WERI-Rb-1 (cell line): ENCODE data around the gene ADORA2B.
"Not testable (repeated sequence)": the region's sequence is repeated elsewhere in the genome, so short reads cannot be mapped to it uniquely, and the experiment has no call there.

Experiments
- DNase-seq: peaks from one replicate; pipeline ENCODE4 v3.0.0-alpha.2; 2020
- H3K27ac ChIP-seq: fragments of 250-450 bp; sonication (Bioruptor Pico); 2 replicates; pipeline ENCODE4 v1.5.1; 2020; ENCODE audit warnings: mild to moderate bottlenecking, moderate library complexity
- H3K27me3 ChIP-seq: fragments of 250-450 bp; sonication (Bioruptor Pico); 2 replicates; pipeline ENCODE4 v1.5.1; 2021; ENCODE audit warnings: mild to moderate bottlenecking, low read depth, moderate library complexity; ENCODE audit not compliant: insufficient read depth, severe bottlenecking
- H3K36me3 ChIP-seq: fragments of 250-450 bp; sonication (Bioruptor Pico); 2 replicates; pipeline ENCODE4 v1.5.1; 2020; ENCODE audit warnings: mild to moderate bottlenecking, moderate library complexity
- H3K4me3 ChIP-seq: 2 replicates; pipeline ENCODE4 v1.5.1; 2011; ENCODE audit warnings: low read depth, mild to moderate bottlenecking, control low read depth, low read length
- H3K9me3 ChIP-seq: fragments of 250-450 bp; sonication (Bioruptor Pico); 2 replicates; pipeline ENCODE4 v1.5.1; 2021; ENCODE audit warnings: mild to moderate bottlenecking, moderate library complexity; ENCODE audit not compliant: severe bottlenecking
- TF ChIP-seq, protein P1 (sequence below): IDR thresholded peaks from 2 replicates; pipeline ENCODE4 v1.5.1; 2011; ENCODE audit warnings: low read depth, mild to moderate bottlenecking, control low read depth, inconsistent platforms, low read length

Gene ADORA2B

GRCh38 chr17:15973834-15974233, 28.9 kb downstream of the ADORA2B start:
- TF ChIP-seq, protein P1, sequence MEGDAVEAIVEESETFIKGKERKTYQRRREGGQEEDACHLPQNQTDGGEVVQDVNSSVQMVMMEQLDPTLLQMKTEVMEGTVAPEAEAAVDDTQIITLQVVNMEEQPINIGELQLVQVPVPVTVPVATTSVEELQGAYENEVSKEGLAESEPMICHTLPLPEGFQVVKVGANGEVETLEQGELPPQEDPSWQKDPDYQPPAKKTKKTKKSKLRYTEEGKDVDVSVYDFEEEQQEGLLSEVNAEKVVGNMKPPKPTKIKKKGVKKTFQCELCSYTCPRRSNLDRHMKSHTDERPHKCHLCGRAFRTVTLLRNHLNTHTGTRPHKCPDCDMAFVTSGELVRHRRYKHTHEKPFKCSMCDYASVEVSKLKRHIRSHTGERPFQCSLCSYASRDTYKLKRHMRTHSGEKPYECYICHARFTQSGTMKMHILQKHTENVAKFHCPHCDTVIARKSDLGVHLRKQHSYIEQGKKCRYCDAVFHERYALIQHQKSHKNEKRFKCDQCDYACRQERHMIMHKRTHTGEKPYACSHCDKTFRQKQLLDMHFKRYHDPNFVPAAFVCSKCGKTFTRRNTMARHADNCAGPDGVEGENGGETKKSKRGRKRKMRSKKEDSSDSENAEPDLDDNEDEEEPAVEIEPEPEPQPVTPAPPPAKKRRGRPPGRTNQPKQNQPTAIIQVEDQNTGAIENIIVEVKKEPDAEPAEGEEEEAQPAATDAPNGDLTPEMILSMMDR: no peak
- no peaks in the 10 kb centered on the region for H3K27me3 ChIP-seq
- no peak for DNase-seq
- H3K9me3 ChIP-seq: no peaks in the 10 kb centered on the region
- H3K4me3 ChIP-seq: no peak overlapping the region
- H3K27ac ChIP-seq: no peak overlapping the region
- peaks cover 39% of the 10 kb centered on the region for H3K36me3 ChIP-seq

- TF ChIP-seq, protein P1: peak; percentile 38; the same call in 1 of the 2 replicates
- H3K36me3 ChIP-seq: peaks cover 47% of the 10 kb centered on the region
These were observed 33.0 kb downstream of the ADORA2B start for GRCh38 chr17:15977894-15978293.

DNA sequence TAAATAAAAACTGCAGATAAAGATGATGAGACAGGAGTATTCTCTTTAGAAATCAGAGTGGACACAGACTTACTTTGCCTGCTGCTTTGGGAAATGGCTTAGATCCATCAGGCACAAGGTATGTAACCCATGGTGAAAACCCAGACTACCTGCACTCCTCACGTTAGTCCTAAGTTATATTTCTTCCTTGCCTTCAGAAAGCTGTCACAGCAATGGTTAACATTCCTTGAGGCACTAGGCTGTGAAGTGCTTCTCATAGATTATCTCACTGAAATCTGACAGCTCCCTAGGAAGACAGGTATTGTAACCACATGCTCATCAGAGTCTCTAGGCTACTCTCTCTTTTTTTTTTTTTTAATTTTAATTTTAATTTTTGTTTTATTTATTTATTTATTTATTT, 33.7 kb downstream of the ADORA2B start:
- H3K27ac ChIP-seq: peak overlapping the region; percentile 48
- no peak overlapping the region for H3K4me3 ChIP-seq
- TF ChIP-seq, protein P1: no peak
- H3K9me3 ChIP-seq: no peaks in the 10 kb centered on the region
- no peak for DNase-seq
- no peaks in the 10 kb centered on the region for H3K27me3 ChIP-seq
- peaks cover 48% of the 10 kb centered on the region for H3K36me3 ChIP-seq

More at GRCh38 chr17:15977894-15978293, 33.0 kb downstream of the ADORA2B start:
- H3K27me3 ChIP-seq: no peaks in the 10 kb centered on the region
- no peaks in the 10 kb centered on the region for H3K9me3 ChIP-seq
- no peak overlapping the region for H3K4me3 ChIP-seq
- no peak for DNase-seq
- no peak overlapping the region for H3K27ac ChIP-seq

DNA sequence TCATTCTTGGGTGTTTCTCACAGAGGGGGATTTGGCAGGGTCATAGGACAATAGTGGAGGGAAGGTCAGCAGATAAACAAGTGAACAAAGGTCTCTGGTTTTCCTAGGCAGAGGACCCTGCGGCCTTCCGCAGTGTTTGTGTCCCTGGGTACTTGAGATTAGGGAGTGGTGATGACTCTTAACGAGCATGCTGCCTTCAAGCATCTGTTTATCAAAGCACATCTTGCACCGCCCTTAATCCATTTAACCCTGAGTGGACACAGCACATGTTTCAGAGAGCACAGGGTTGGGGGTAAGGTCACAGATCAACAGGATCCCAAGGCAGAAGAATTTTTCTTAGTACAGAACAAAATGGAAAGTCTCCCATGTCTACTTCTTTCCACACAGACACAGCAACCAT, 34.1 kb downstream of the ADORA2B start:
- H3K36me3 ChIP-seq: peaks cover 48% of the 10 kb centered on the region
- H3K27ac ChIP-seq, DNase-seq, H3K27me3 ChIP-seq, H3K9me3 ChIP-seq, H3K4me3 ChIP-seq: not testable (repeated sequence)

GRCh38 chr17:15981208-15981607, 36.3 kb downstream of the ADORA2B start:
- TF ChIP-seq, protein P1: no peak
- Histone ChIP-seq H3K9me3 (no peaks in the 10 kb centered on the region), H3K27ac (no peak overlapping the region), H3K36me3 (peaks cover 42% of the 10 kb centered on the region), H3K4me3 (no peak overlapping the region), H3K27me3 (no peaks in the 10 kb centered on the region)
- no peak for DNase-seq

DNA sequence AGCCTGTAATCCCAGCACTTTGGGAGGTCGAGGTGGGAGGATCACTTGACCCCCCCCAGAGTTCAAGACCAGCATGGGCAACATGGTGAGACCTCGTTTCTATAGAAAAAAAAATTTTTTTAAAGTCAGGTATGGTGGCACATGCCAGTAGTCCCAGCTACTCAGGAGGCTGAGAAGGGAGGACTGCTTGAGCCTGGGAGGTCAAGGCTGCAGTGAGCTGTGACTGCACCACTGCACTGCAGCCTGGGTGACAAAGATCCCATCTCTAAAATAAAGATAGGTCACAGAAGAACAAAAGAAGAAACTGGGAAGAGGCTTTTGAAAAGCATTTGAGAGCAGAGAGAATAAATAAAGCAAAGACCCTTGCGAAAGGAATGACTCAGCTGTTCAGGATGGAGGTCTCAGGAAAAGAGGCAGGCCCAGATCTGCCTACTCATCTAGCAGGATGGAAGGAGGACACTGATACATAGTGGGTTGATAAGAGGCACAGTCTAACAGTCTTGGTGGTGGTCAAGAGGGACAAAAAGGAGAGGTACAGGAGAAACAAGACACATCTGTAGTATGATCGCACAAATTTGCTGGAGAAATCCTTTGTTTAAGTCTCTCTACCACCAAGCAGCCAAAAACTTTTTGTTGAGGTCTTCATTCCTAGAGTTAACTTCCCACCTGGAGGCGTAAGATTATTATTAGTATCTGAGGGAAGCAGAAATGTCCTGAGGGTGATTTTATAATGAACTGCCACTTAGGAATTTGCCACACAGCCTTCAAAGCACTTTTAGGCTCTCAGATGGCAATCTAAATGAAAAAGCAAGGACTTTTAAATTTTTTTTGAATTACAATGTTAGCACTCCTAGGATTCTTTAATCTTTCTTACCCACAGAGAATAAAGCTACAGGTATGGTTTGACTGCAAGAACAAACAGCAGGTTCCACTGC, 37.0 kb downstream of the ADORA2B start:
- TF ChIP-seq, protein P1: no peak
- H3K9me3 ChIP-seq: no peaks in the 10 kb centered on the region
- no peaks in the 10 kb centered on the region for H3K27me3 ChIP-seq
- no peak for DNase-seq
- no peak overlapping the region for H3K4me3 ChIP-seq
- H3K27ac ChIP-seq: no peak overlapping the region; the same call in 1 of the 2 replicates
- peaks cover 42% of the 10 kb centered on the region for H3K36me3 ChIP-seq
